H9 (cell line): ENCODE data around the gene TRIM51. TPM values are rescaled to one million over a fixed set of nuclear protein-coding genes. Genes with fewer than 3 reads are reported as not detected.
"Not testable (repeated sequence)": the region's sequence is repeated elsewhere in the genome, so short reads cannot be mapped to it uniquely, and the experiment has no call there.

Experiments used
- DNase-seq: peaks from one replicate; pipeline ENCODE4 v3.0.0-alpha.2; 2017
- H2AFZ ChIP-seq: one replicate; pipeline ENCODE4 v1.6.1; 2013; ENCODE audit warnings: mild to moderate bottlenecking, low read length, control low read depth, moderate library complexity
- H2AK5ac ChIP-seq: 2 replicates; pipeline ENCODE4 v1.6.1; 2013; ENCODE audit warnings: low read length, control low read depth, mixed read lengths; ENCODE audit not compliant: insufficient read length
- H2BK120ac ChIP-seq: one replicate; pipeline ENCODE4 v1.6.1; 2013; ENCODE audit warnings: low read depth, mild to moderate bottlenecking, low read length, control low read depth, inconsistent platforms; ENCODE audit not compliant: poor library complexity, severe bottlenecking
- H2BK12ac ChIP-seq: 2 replicates; pipeline ENCODE4 v1.6.1; 2013; ENCODE audit warnings: low read length, control low read depth, mixed read lengths, low read depth; ENCODE audit not compliant: insufficient read length
- H2BK15ac ChIP-seq: 2 replicates; pipeline ENCODE4 v1.6.1; 2013; ENCODE audit warnings: low read depth, low read length, control low read depth
- H2BK20ac ChIP-seq: one replicate; pipeline ENCODE4 v1.6.1; 2013; ENCODE audit warnings: low read depth, mild to moderate bottlenecking, low read length, control low read depth, inconsistent platforms; ENCODE audit not compliant: poor library complexity, severe bottlenecking
- H2BK5ac ChIP-seq: 2 replicates; pipeline ENCODE4 v1.6.1; 2013; ENCODE audit warnings: low read length, control low read depth, mixed read lengths; ENCODE audit not compliant: insufficient read length
- H3K14ac ChIP-seq: 2 replicates; pipeline ENCODE4 v1.6.1; 2013; ENCODE audit warnings: low read length, control low read depth; ENCODE audit not compliant: insufficient read depth
- H3K18ac ChIP-seq: 2 replicates; pipeline ENCODE4 v1.6.1; 2013; ENCODE audit warnings: low read depth, mild to moderate bottlenecking, mixed read lengths, low read length, control low read depth; ENCODE audit not compliant: insufficient read length
- H3K23ac ChIP-seq: 2 replicates; pipeline ENCODE4 v1.6.1; 2013; ENCODE audit warnings: low read length, control low read depth, mixed read lengths, low read depth; ENCODE audit not compliant: insufficient read length
- H3K23me2 ChIP-seq: 2 replicates; pipeline ENCODE4 v1.6.1; 2013; ENCODE audit warnings: low read depth, mild to moderate bottlenecking, mixed read lengths, low read length, control low read depth; ENCODE audit not compliant: insufficient read length, poor library complexity, severe bottlenecking
- H3K27ac ChIP-seq: 2 replicates; pipeline ENCODE4 v1.5.1; 2013; ENCODE audit warnings: low read length, control low read depth, mixed read lengths, low read depth; ENCODE audit not compliant: insufficient read length
- H3K27me3 ChIP-seq: 2 replicates; pipeline ENCODE4 v1.6.1; 2013; ENCODE audit warnings: low read length, control low read depth, inconsistent platforms; ENCODE audit not compliant: insufficient read depth
- H3K4ac ChIP-seq: 2 replicates; pipeline ENCODE4 v1.6.1; 2013; ENCODE audit warnings: low read depth, mild to moderate bottlenecking, control low read depth, inconsistent platforms, low read length, moderate library complexity
- H3K4me1 ChIP-seq: 2 replicates; pipeline ENCODE4 v1.6.1; 2013; ENCODE audit warnings: low read length, control low read depth, inconsistent platforms; ENCODE audit not compliant: insufficient read depth
- H3K4me2 ChIP-seq: 2 replicates; pipeline ENCODE4 v1.6.1; 2013; ENCODE audit warnings: low read length, control low read depth, mixed read lengths; ENCODE audit not compliant: insufficient read length, insufficient read depth
- H3K56ac ChIP-seq: 2 replicates; pipeline ENCODE4 v1.6.1; 2013; ENCODE audit warnings: low read depth, mild to moderate bottlenecking, mixed read lengths, low read length, control low read depth; ENCODE audit not compliant: insufficient read length
- H3K79me1 ChIP-seq: 2 replicates; pipeline ENCODE4 v1.6.1; 2013; ENCODE audit warnings: low read depth, mild to moderate bottlenecking, moderate library complexity, low read length, control low read depth, inconsistent platforms; ENCODE audit not compliant: insufficient read depth, poor library complexity, severe bottlenecking
- H3K79me2 ChIP-seq: 2 replicates; pipeline ENCODE4 v1.6.1; 2013; ENCODE audit warnings: low read length, control low read depth, inconsistent platforms; ENCODE audit not compliant: insufficient read depth
- H3K9ac ChIP-seq: 2 replicates; pipeline ENCODE4 v1.6.1; 2013; ENCODE audit warnings: low read length, control low read depth, mixed read lengths; ENCODE audit not compliant: insufficient read length; ENCODE audit errors: extremely low read depth
- H3K9me3 ChIP-seq: one replicate; pipeline ENCODE4 v1.6.1; 2013; ENCODE audit warnings: low read depth, low read length, inconsistent platforms; ENCODE audit not compliant: control insufficient read depth
- H3T11ph ChIP-seq: one replicate; pipeline ENCODE4 v1.6.1; 2013; ENCODE audit warnings: mild to moderate bottlenecking, low read length, control low read depth, inconsistent platforms
- H4K20me1 ChIP-seq: one replicate; pipeline ENCODE4 v1.6.1; 2013; ENCODE audit not compliant: control insufficient read depth, insufficient read length, insufficient read depth
- H4K5ac ChIP-seq: 2 replicates; pipeline ENCODE4 v1.6.1; 2013; ENCODE audit warnings: low read depth, mild to moderate bottlenecking, mixed read lengths, low read length, control low read depth; ENCODE audit not compliant: insufficient read length
- H4K8ac ChIP-seq: replicated peaks from 2 replicates; pipeline ENCODE4 v1.6.1; 2013; ENCODE audit warnings: low read length, control low read depth, mixed read lengths, low read depth; ENCODE audit not compliant: insufficient read length
- H4K91ac ChIP-seq: 2 replicates; pipeline ENCODE4 v1.6.1; 2013; ENCODE audit warnings: low read depth, mild to moderate bottlenecking, moderate library complexity, mixed read lengths, low read length, control low read depth; ENCODE audit not compliant: insufficient read length
- H3K27ac Mint-ChIP-seq, 3 experiments: 2 replicates in 2 of 3; 3 replicates in 1 of 3; pipeline ENCODE4 v1.8.0; 2020 to 2021; ENCODE audit warnings: mixed read lengths in 3 of 3, mild to moderate bottlenecking in 1 of 3, moderate library complexity in 1 of 3
- H3K27me3 Mint-ChIP-seq: 2 replicates; pipeline ENCODE4 v1.8.0; 2021; ENCODE audit warnings: low read depth, mild to moderate bottlenecking, moderate library complexity, mixed read lengths
- H3K36me3 Mint-ChIP-seq, 3 experiments: 2 replicates in 2 of 3; 3 replicates in 1 of 3; pipeline ENCODE4 v1.8.0; 2020 to 2021; ENCODE audit warnings: low read depth in 3 of 3, mixed read lengths in 3 of 3; ENCODE audit not compliant: insufficient read depth in 1 of 3
- H3K4me1 Mint-ChIP-seq, 2 experiments: 2 replicates each; pipeline ENCODE4 v1.8.0; 2020; ENCODE audit warnings: mixed read lengths in 2 of 2
- H3K4me3 Mint-ChIP-seq, 2 experiments: 2 replicates in 1 of 2; 3 replicates in 1 of 2; pipeline ENCODE4 v1.8.0; 2020 to 2021; ENCODE audit warnings: mild to moderate bottlenecking in 2 of 2, mixed read lengths in 2 of 2, moderate library complexity in 1 of 2
- H3K9me3 Mint-ChIP-seq, 2 experiments: 2 replicates in 1 of 2; 3 replicates in 1 of 2; pipeline ENCODE4 v1.8.0; 2020; ENCODE audit warnings: mild to moderate bottlenecking in 2 of 2, mixed read lengths in 2 of 2, moderate library complexity in 1 of 2
- WGBS: extraction: QIAGEN DNeasy Blood & Tissue Kit; methylation state at CpG from one replicate; pipeline ENCODE4 v1.1.7; 2013; ENCODE audit warnings: missing lambda C conversion rate, low lambda C conversion rate, mixed read lengths; ENCODE audit not compliant: insufficient read length; ENCODE audit errors: extremely low coverage; 5-methylcytosine and 5-hydroxymethylcytosine counted together
- total RNA-seq: library from RNA; stranded (reverse); gene quantifications from 2 replicates; pipeline ENCODE4 v1.2.1, GENCODE V29; 2021

TRIM51 gene
- total RNA-seq, 1 experiment from 2014 or later, result not detected

GRCh38 chr11:55884995-55885394 lies 1.9 kb downstream of the TRIM51 start:
- not testable (repeated sequence) for H3K36me3 Mint-ChIP-seq, H3K79me1 ChIP-seq, H2BK5ac ChIP-seq, H2AK5ac ChIP-seq, H3K23ac ChIP-seq, H3K4me3 Mint-ChIP-seq, H2BK120ac ChIP-seq, H2BK12ac ChIP-seq, H3K27ac ChIP-seq, H2AFZ ChIP-seq, H3K27me3 Mint-ChIP-seq, H3K14ac ChIP-seq, H3K27me3 ChIP-seq, H3K4me1 ChIP-seq, H3K27ac Mint-ChIP-seq, H4K8ac ChIP-seq, DNase-seq, H4K5ac ChIP-seq, H3K79me2 ChIP-seq, H3K56ac ChIP-seq, H3K18ac ChIP-seq, H3T11ph ChIP-seq, H4K20me1 ChIP-seq, H3K4me1 Mint-ChIP-seq, H2BK20ac ChIP-seq, H3K23me2 ChIP-seq, H3K4ac ChIP-seq, H2BK15ac ChIP-seq, H4K91ac ChIP-seq, H3K4me2 ChIP-seq, H3K9ac ChIP-seq
- no CpG with 5 or more reads among the region's 4 CpGs for WGBS
- peaks cover 78 to 83% of the 10 kb centered on the region in 2 experiments for H3K9me3 Mint-ChIP-seq
- peaks cover 11% of the 10 kb centered on the region for H3K9me3 ChIP-seq

GRCh38 chr11:55885481-55885880 lies 2.4 kb downstream of the TRIM51 start:
- H3K36me3 Mint-ChIP-seq, H3K27me3 Mint-ChIP-seq, H2BK5ac ChIP-seq, H2AFZ ChIP-seq, H3K79me1 ChIP-seq, H2BK20ac ChIP-seq, H2BK120ac ChIP-seq, H4K91ac ChIP-seq, H3K18ac ChIP-seq, DNase-seq, H4K8ac ChIP-seq, H3K23ac ChIP-seq, H3K23me2 ChIP-seq, H4K5ac ChIP-seq, H3K4me3 Mint-ChIP-seq, H3K4me1 ChIP-seq, H3K79me2 ChIP-seq, H3K27me3 ChIP-seq, H3K9ac ChIP-seq, H2AK5ac ChIP-seq, H3K27ac ChIP-seq, H2BK12ac ChIP-seq, H3K14ac ChIP-seq, H2BK15ac ChIP-seq, H3K56ac ChIP-seq, H3T11ph ChIP-seq, H4K20me1 ChIP-seq, H3K4ac ChIP-seq, H3K27ac Mint-ChIP-seq, H3K4me2 ChIP-seq, H3K4me1 Mint-ChIP-seq: not testable (repeated sequence)
- H3K9me3 ChIP-seq, result peaks cover 11% of the 10 kb centered on the region
- peaks cover 79 to 83% of the 10 kb centered on the region in 2 experiments for H3K9me3 Mint-ChIP-seq
- no CpG with 5 or more reads among the region's 9 CpGs for WGBS
